Epithelial cell of proximal tubule (primary cell): ENCODE results near the gene NOVA1. TPM values are rescaled to one million over a fixed set of nuclear protein-coding genes. Genes with fewer than 3 reads are reported as not detected.

ENCODE experiments used
- DNase-seq: peaks from one replicate; pipeline ENCODE4 v3.0.0-alpha.2; 2011; ENCODE audit warnings: low read depth
- H3K4me3 ChIP-seq: 2 replicates; pipeline ENCODE4 v1.5.1; 2011; ENCODE audit warnings: low read depth, mild to moderate bottlenecking, low read length
- total RNA-seq: library from RNA; depleted of rRNA; stranded (reverse); fragments of >200 nt; gene quantifications from 2 replicates; pipeline ENCODE4 v1.2.3, GENCODE V29; 2015
- TF ChIP-seq, protein P1 (sequence below): conservative IDR thresholded peaks from 2 replicates; pipeline ENCODE4 v1.5.1; 2012; ENCODE audit warnings: low read depth, mild to moderate bottlenecking, low read length

The NOVA1 gene
- total RNA-seq, 1 donor from 2014 or later, result 3.5 TPM

- TF ChIP-seq, protein P1, sequence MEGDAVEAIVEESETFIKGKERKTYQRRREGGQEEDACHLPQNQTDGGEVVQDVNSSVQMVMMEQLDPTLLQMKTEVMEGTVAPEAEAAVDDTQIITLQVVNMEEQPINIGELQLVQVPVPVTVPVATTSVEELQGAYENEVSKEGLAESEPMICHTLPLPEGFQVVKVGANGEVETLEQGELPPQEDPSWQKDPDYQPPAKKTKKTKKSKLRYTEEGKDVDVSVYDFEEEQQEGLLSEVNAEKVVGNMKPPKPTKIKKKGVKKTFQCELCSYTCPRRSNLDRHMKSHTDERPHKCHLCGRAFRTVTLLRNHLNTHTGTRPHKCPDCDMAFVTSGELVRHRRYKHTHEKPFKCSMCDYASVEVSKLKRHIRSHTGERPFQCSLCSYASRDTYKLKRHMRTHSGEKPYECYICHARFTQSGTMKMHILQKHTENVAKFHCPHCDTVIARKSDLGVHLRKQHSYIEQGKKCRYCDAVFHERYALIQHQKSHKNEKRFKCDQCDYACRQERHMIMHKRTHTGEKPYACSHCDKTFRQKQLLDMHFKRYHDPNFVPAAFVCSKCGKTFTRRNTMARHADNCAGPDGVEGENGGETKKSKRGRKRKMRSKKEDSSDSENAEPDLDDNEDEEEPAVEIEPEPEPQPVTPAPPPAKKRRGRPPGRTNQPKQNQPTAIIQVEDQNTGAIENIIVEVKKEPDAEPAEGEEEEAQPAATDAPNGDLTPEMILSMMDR, result no peak
- DNase-seq, result no peak
- peak overlapping the region; percentile 80 for H3K4me3 ChIP-seq
Observed at GRCh38 chr14:26598672-26599131, 869 bp upstream of the NOVA1 start.

GRCh38 chr14:26598081-26598671 is 343 bp upstream of the NOVA1 start:
- DNase-seq, result no peak
- TF ChIP-seq, protein P1, result no peak
- H3K4me3 ChIP-seq, result peak overlapping the region; percentile 80

DNA sequence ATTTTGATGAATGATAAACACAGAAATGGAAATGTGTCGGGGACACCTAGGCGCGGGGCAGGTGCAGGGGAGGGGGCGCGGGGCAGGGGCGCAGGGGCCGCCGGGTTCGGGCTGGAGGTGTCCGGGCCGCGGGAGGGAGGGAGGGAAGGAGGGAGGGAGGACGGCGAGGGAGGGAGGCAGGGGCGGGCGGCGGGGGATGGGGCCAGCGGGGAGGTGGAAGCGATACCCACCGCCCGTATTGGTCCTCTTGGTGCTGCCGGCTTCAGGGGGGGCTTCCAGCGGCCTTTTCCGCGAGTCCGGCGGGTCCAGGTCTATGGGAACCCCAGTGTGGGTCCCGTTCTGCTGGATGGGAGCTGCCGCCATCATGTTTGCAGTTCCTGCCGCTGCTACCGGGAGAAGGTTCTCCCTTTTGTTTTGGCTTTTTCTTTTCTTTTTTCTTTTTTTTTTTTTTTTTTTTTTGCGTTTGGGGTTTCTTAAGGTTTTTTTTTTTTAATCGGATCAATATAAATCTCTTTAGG is 703 bp downstream of the NOVA1 start:
- peak overlapping the region; percentile 80 for H3K4me3 ChIP-seq
- no peak for DNase-seq
- TF ChIP-seq, protein P1, result no peak

DNA sequence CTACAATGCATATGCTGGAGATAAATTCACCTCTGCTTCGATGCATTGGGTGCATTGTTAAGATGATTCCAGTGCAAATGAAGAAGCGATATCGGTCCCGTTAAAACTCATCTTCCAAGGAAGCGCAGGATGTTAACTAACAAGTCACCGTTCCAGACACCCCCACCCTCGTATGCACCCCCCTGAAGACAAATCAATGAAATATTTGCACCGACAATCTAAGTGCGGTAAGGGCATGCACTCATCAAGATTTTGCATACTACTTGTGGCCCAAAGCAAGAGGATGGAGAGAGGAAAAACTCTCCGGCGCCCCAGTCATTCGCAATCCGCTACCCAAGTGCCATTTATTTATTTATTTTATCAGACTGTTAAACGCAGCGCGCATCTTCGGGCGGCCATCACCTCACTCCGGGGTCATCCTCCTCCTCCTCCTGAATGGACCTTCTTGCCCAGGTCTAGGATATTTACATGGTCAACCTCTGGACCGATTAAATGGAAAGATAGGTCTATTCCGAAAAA is 1.2 kb downstream of the NOVA1 start:
- TF ChIP-seq, protein P1, result no peak
- no peak for DNase-seq
- H3K4me3 ChIP-seq, result peak overlapping the region; percentile 80

GRCh38 chr14:26595926-26596542 is 1.8 kb downstream of the NOVA1 start:
- peak overlapping the region; percentile 80 for H3K4me3 ChIP-seq
- TF ChIP-seq, protein P1, result no peak
- no peak for DNase-seq

GRCh38 chr14:26594756-26595545 is 2.9 kb downstream of the NOVA1 start:
- no peak overlapping the region for H3K4me3 ChIP-seq
- DNase-seq, result no peak
- TF ChIP-seq, protein P1, result no peak
